ENCODE measurements around the gene STAB1. TPM values are rescaled to one million over a fixed set of nuclear protein-coding genes. Genes with fewer than 3 reads are reported as not detected.

STAB1 gene
- total RNA-seq, 4 donors from 2014 or later = 10.3 to 27.2 (median 23.3) TPM

- intact Hi-C loops (cut with DNase I; ENCODE audit: low total_unique reads) = no loop called here
- ATAC-seq (peak; percentile 3 to 9), DNase-seq (no peak)
- H3K9me3 ChIP-seq = no peaks in the 10 kb centered on the region
- in situ Hi-C loops (cut with MboI; ENCODE audit: low sequenced_read_pairs in 4 of 4) = no loop called here
- no peaks in the 10 kb centered on the region for H3K27me3 ChIP-seq
- H3K36me3 ChIP-seq = peaks cover 0 to 69% of the 10 kb centered on the region in 2 donors
- H3K4me3 ChIP-seq = no peak overlapping the region
- H3K4me1 ChIP-seq = peaks cover 21 to 22% of the 10 kb centered on the region in 2 donors
- peak overlapping the region; percentile 77 to 86 (median 83) for H3K27ac ChIP-seq
- TF ChIP-seq, protein P1, sequence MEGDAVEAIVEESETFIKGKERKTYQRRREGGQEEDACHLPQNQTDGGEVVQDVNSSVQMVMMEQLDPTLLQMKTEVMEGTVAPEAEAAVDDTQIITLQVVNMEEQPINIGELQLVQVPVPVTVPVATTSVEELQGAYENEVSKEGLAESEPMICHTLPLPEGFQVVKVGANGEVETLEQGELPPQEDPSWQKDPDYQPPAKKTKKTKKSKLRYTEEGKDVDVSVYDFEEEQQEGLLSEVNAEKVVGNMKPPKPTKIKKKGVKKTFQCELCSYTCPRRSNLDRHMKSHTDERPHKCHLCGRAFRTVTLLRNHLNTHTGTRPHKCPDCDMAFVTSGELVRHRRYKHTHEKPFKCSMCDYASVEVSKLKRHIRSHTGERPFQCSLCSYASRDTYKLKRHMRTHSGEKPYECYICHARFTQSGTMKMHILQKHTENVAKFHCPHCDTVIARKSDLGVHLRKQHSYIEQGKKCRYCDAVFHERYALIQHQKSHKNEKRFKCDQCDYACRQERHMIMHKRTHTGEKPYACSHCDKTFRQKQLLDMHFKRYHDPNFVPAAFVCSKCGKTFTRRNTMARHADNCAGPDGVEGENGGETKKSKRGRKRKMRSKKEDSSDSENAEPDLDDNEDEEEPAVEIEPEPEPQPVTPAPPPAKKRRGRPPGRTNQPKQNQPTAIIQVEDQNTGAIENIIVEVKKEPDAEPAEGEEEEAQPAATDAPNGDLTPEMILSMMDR (IDR thresholded peaks at IDR 0.05 in 4 of 5, conservative IDR thresholded peaks at IDR 0.05 in 1 of 5) = no peak
- no peak for TF ChIP-seq POLR2A (IDR thresholded peaks at IDR 0.05)
Observed at GRCh38 chr3:52483081-52483480, 12.1 kb upstream of the STAB1 start.

- peak in 1 of 2 donors; percentile 70 for DNase-seq
- Histone ChIP-seq H3K4me3 (no peak overlapping the region), H3K36me3 (peaks cover 0 to 69% of the 10 kb centered on the region in 2 donors), H3K27ac (peak overlapping the region; percentile 77 to 86 (median 83)), H3K4me1 (peaks cover 21 to 22% of the 10 kb centered on the region in 2 donors), H3K27me3 (no peaks in the 10 kb centered on the region), H3K9me3 (no peaks in the 10 kb centered on the region)
- ATAC-seq = peak; percentile 78 to 79
- intact Hi-C loops (cut with DNase I; ENCODE audit: low total_unique reads) (loop anchor here (2.0 kb wide), 2 partner anchors 13 to 53 kb away; partner anchors contain the start of gene UQCC5), in situ Hi-C loops (cut with MboI; ENCODE audit: low sequenced_read_pairs in 4 of 4) (no loop called here)
- TF ChIP-seq, protein P1 (IDR thresholded peaks at IDR 0.05 in 4 of 5, conservative IDR thresholded peaks at IDR 0.05 in 1 of 5) = no peak
- TF ChIP-seq POLR2A (IDR thresholded peaks at IDR 0.05) = no peak
Observed at GRCh38 chr3:52483577-52484381, 11.4 kb upstream of the STAB1 start.

DNA sequence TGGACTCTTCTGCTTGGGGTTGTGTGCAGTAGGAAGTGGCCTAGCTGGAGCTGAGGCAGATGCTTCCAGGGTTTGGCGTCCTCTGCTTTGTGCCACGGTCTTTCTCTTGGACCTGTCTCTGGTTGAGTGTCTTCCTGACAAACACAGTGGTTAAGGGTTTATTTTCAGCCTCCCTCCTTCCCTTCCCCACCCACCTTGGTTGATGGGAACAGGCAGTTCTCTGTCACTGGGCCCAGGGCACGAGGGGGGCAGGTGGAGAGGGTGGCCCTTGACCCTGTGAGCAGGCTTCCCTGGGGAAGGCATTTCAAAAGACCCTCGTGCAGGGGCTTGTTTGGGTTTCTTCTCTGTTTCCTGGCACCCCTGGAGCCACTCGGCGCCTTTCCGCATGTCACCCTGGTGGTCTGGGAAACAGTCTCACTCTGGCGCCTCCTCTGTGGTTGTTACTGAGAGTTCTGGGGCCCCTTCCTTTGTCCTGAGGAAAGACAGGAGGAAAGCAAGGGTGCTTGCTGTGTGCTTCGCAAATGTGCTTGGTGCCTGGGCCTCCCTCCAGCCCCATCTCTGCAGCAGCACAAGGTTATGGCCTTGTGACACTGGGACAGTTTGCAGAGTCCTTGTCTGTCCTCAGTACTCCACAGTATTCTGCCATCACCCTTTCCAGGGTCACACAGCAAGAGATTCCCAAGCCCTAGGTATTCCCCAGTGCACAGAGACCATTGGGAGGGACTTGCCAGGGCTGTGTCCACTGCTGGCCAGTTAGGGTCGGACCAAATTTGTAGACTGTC lies 10.3 kb upstream of the STAB1 start:
- peak in 1 of 2 donors; percentile 77 for DNase-seq
- in situ Hi-C loops (cut with MboI; ENCODE audit: low sequenced_read_pairs in 4 of 4) (no loop called here), intact Hi-C loops (cut with DNase I; ENCODE audit: low total_unique reads) (loop anchor here (2.0 kb wide), 2 partner anchors 14 to 52 kb away; partner anchors contain the start of gene UQCC5)
- Histone ChIP-seq H3K9me3 (no peaks in the 10 kb centered on the region), H3K27me3 (no peaks in the 10 kb centered on the region), H3K4me3 (no peak overlapping the region), H3K4me1 (peaks cover 30 to 31% of the 10 kb centered on the region in 2 donors), H3K36me3 (peaks cover 0 to 71% of the 10 kb centered on the region in 2 donors), H3K27ac (peak overlapping the region; percentile 77 to 86 (median 83))
- peak; percentile 62 to 73 for ATAC-seq
- TF ChIP-seq POLR2A (IDR thresholded peaks at IDR 0.05) = peak in 1 of 2 donors; percentile 37
- TF ChIP-seq, protein P1 (IDR thresholded peaks at IDR 0.05 in 4 of 5, conservative IDR thresholded peaks at IDR 0.05 in 1 of 5) = no peak

DNA sequence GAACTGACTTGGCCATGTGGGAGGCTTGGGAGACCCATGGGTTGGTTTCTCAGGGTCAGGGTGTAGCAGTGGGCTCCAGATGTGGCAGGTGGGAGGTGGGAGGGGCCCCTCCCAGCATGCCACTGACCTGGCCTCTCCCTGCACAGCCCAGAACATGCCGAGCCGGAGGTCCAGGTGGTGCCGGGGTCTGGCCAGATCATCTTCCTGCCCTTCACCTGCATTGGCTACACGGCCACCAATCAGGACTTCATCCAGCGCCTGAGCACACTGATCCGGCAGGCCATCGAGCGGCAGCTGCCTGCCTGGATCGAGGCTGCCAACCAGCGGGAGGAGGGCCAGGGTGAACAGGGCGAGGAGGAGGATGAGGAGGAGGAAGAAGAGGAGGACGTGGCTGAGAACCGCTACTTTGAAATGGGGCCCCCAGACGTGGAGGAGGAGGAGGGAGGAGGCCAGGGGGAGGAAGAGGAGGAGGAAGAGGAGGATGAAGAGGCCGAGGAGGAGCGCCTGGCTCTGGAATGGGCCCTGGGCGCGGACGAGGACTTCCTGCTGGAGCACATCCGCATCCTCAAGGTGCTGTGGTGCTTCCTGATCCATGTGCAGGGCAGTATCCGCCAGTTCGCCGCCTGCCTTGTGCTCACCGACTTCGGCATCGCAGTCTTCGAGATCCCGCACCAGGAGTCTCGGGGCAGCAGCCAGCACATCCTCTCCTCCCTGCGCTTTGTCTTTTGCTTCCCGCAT lies 7.9 kb upstream of the STAB1 start:
- no peak for TF ChIP-seq POLR2A (IDR thresholded peaks at IDR 0.05)
- TF ChIP-seq, protein P1 (IDR thresholded peaks at IDR 0.05 in 4 of 5, conservative IDR thresholded peaks at IDR 0.05 in 1 of 5) = no peak
- no peaks in the 10 kb centered on the region for H3K9me3 ChIP-seq
- H3K4me3 ChIP-seq = no peak overlapping the region
- intact Hi-C loops (cut with DNase I; ENCODE audit: low total_unique reads) (no loop called here), in situ Hi-C loops (cut with MboI; ENCODE audit: low sequenced_read_pairs in 4 of 4) (no loop called here)
- H3K4me1 ChIP-seq = peaks cover 37 to 44% of the 10 kb centered on the region in 2 donors
- H3K36me3 ChIP-seq = peaks cover 0 to 71% of the 10 kb centered on the region in 2 donors
- no peak for ATAC-seq
- H3K27me3 ChIP-seq = no peaks in the 10 kb centered on the region
- DNase-seq = no peak
- peak overlapping the region in 3 of 4 donors; percentile 82 to 86 (median 84) for H3K27ac ChIP-seq

Measured in gastrocnemius medialis (tissue), 4 donors.